Retinal pigment epithelial cell (primary cell): ENCODE data around the gene PGAP6.

ENCODE experiments used
- DNase-seq: peaks from one replicate; pipeline ENCODE4 v3.0.0-alpha.2; 2010; ENCODE audit warnings: low read depth
- H3K4me3 ChIP-seq: 2 replicates; pipeline ENCODE4 v1.5.1; 2011; ENCODE audit warnings: mild to moderate bottlenecking, low read length, control low read depth, moderate library complexity
- CTCF ChIP-seq: conservative IDR thresholded peaks from 2 replicates; pipeline ENCODE4 v1.5.1; 2011; ENCODE audit warnings: low read depth, low read length, control low read depth, inconsistent platforms

PGAP6 gene

DNA sequence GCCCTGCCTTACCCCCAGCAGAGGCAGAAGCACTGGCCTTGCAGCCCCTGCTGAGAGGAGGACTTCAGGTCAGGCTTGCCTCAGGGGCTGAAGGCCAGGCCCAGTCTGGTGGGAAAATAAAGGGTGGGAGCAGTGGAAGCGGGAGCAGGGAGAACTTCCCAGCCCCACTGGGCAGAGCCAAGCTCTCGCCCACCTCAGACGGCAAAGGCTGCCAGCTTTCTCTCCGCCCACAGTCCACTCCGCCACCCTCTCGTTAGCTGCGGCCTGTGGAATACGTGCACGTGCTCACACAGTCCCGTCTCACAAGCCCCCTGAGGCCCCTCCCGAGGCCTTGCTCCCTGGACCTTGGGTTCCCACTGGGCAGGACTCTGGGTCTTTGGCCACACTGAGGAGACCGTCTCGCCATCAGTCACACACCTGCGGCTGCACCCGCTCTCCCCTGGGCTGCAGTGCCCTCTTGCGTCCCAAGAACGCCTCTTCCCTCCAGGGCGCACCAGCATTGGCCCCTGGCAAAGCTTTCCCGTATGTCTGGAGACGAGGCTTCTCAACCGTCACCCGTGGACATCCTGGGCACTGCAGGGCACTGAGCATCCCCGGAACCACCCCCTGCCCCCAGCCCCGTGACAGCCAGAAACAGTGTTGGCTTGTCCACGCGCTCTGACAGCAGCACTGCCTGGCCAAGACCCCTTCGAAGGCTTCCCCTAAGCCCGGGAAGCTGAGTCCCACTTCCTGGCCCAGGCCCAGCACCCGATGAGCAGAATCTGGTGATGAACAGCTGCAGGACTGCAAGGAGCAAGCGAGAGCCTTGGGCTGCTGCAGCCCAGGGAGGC, 19.7 kb downstream of the PGAP6 start:
- TF ChIP-seq CTCF: peak; percentile 66
- no peak for DNase-seq
- no peak overlapping the region for H3K4me3 ChIP-seq

DNA sequence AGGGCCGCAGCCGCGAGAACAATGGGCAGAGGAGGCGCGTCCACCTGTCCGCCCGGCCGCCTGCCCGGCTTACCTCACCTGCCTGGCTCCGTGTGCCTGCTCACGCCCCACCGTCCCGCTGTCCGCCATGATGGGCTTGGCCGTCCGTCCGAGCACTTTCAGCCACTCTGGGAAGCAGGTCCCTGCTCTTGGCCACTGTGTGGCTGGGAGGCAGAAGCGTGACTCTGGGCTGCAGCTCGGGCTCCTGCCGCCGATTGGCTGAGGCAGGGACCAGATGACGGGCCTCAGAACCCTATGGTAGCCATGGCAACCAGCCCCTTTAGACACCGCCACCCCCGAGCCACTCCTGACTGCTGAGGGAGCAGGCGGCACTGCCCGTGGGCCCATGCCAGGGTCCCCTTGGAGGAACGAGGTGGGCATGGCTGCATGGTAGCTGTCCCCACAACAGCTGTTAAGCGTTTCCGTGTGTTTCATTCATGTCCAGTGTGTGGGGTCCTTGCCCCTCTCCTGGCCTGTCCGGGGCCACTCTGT, 20.4 kb downstream of the PGAP6 start:
- H3K4me3 ChIP-seq: no peak overlapping the region
- TF ChIP-seq CTCF: no peak
- no peak for DNase-seq

- TF ChIP-seq CTCF: no peak
- H3K4me3 ChIP-seq: no peak overlapping the region
These were observed 21.0 kb downstream of the PGAP6 start for GRCh38 chr16:360698-361336.

GRCh38 chr16:359871-360697, 21.7 kb downstream of the PGAP6 start:
- peak; percentile 43 for DNase-seq
- no peak overlapping the region for H3K4me3 ChIP-seq
- TF ChIP-seq CTCF: no peak

More at GRCh38 chr16:360698-361336, 21.0 kb downstream of the PGAP6 start:
- no peak for DNase-seq

GRCh38 chr16:359067-359763, 22.6 kb downstream of the PGAP6 start:
- no peak overlapping the region for H3K4me3 ChIP-seq
- DNase-seq: no peak

More at GRCh38 chr16:359067-359763, 22.6 kb downstream of the PGAP6 start:
- TF ChIP-seq CTCF: no peak
